Spinal cord (tissue), 10 donors: ENCODE data around the gene SLC16A11. TPM values are rescaled to one million over a fixed set of nuclear protein-coding genes. Genes with fewer than 3 reads are reported as not detected.

Experiments used
- DNase-seq, 6 donors: peaks; one replicate each; pipeline versions ENCODE4 v3.0.0 to v3.0.0-alpha.2; 2013 to 2015; ENCODE audit warnings: low spot score in 6 of 6, low read depth in 4 of 6
- H3K27ac ChIP-seq: one replicate; pipeline ENCODE4 v1.5.1; 2013; ENCODE audit warnings: low read depth, low read length, control low read depth
- H3K27me3 ChIP-seq: one replicate; pipeline ENCODE4 v1.6.1; 2013; ENCODE audit warnings: low read length; ENCODE audit not compliant: control insufficient read depth, insufficient read depth
- H3K36me3 ChIP-seq: one replicate; pipeline ENCODE4 v1.6.1; 2013; ENCODE audit warnings: low read length; ENCODE audit not compliant: control insufficient read depth, insufficient read depth
- H3K4me1 ChIP-seq: one replicate; pipeline ENCODE4 v1.6.1; 2013; ENCODE audit warnings: low read length; ENCODE audit not compliant: control insufficient read depth, insufficient read depth
- H3K4me3 ChIP-seq: one replicate; pipeline ENCODE4 v1.5.1; 2013; ENCODE audit warnings: low read depth, low read length, control low read depth
- H3K9me3 ChIP-seq: one replicate; pipeline ENCODE4 v1.6.1; 2013; ENCODE audit warnings: low read length; ENCODE audit not compliant: control insufficient read depth, insufficient read depth
- WGBS: methylation state at CpG from one replicate; pipeline ENCODE4 v1.1.5; 2013; ENCODE audit warnings: missing lambda C conversion rate; ENCODE audit not compliant: insufficient coverage; 5-methylcytosine and 5-hydroxymethylcytosine counted together
- polyA plus RNA-seq, 2 donors: library from polyadenylated mRNA; unstranded; fragments of 120-200 nt; gene quantifications; one replicate each; pipeline ENCODE4 v1.2.1, GENCODE V29; 2013; ENCODE audit not compliant: insufficient read length in 2 of 2
- total RNA-seq, 2 donors: library from RNA; depleted of rRNA in 1 of 2; stranded (reverse); fragments of 120-200 nt in 1 of 2; fragments of >200 nt in 1 of 2; gene quantifications; one replicate each; pipeline versions ENCODE4 v1.2.3 to v1.2.4, GENCODE V29; 2013 to 2014
- donor health status: healthy.

SLC16A11 gene
- total and polyA plus RNA-seq, 4 donors: 0.20 to 2.5 (median 0.74) TPM

DNA sequence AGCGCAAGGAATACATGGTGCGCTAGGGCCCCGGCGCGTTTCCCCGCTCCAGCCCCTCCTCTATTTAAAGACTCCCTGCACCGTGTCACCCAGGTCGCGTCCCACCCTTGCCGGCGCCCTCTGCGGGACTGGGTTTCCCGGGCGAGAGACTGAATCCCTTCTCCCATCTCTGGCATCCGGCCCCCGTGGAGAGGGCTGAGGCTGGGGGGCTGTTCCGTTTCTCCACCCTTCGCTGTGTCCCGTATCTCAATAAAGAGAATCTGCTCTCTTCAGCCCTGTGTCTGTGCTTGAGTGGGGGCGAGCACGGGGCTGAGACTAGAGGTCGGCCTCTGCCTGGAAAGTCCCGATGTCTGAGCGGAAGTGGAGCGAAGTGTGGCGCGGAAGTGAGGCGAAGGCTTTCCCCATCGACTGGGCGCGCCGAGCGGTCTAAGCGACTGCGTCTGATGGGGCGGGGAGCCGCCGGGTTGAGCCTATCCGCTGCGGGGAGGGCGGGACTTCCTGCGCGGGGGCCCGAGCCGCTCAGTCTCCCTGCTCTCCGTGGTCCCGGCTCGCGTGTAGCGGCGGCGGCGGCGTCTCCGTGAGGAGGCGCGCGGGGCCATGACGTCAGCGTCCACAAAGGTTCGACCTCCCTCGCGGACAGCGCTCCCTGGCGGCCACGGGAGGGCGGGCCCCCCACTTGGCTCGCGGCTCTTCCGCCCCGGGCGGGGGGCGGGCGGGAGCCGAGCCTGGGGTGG is 29.5 kb downstream of the SLC16A11 start:
- WGBS: under 1% methylated on average over 61 of the region's 75 CpGs
- peak overlapping the region; percentile 94 for H3K27ac ChIP-seq
- H3K4me1 ChIP-seq: peaks cover 66% of the 10 kb centered on the region

DNA sequence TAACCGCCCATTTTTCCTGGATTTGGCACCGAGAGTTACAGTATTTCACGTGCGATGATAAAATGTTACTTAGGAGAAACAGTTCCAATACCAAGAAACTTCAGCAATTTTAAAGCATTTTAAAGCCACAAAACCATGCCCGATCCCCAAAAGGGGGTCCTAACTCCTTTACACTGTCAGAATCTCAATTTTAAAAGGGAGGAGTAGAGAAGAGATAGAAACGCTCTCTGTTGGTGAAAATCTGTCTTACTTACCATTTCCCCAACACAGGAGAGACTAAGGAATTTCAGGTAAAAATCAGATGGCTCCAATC is 32.0 kb downstream of the SLC16A11 start:
- H3K4me3 ChIP-seq: peak overlapping the region; percentile 98
- no CpG with 5 or more reads among the region's 6 CpGs for WGBS
- H3K4me1 ChIP-seq: peaks cover 40% of the 10 kb centered on the region
- no peaks in the 10 kb centered on the region for H3K9me3 ChIP-seq
- peak overlapping the region; percentile 94 for H3K27ac ChIP-seq
- DNase-seq: no peak
- H3K36me3 ChIP-seq: peaks cover 18% of the 10 kb centered on the region
- H3K27me3 ChIP-seq: no peaks in the 10 kb centered on the region

More for the DNA sequence above, 29.5 kb downstream of the SLC16A11 start:
- no peaks in the 10 kb centered on the region for H3K27me3 ChIP-seq
- peak in 5 of 6 donors; percentile 88 to 99 (median 92) for DNase-seq
- peak overlapping the region; percentile 98 for H3K4me3 ChIP-seq
- peaks cover 31% of the 10 kb centered on the region for H3K36me3 ChIP-seq
- no peaks in the 10 kb centered on the region for H3K9me3 ChIP-seq

DNA sequence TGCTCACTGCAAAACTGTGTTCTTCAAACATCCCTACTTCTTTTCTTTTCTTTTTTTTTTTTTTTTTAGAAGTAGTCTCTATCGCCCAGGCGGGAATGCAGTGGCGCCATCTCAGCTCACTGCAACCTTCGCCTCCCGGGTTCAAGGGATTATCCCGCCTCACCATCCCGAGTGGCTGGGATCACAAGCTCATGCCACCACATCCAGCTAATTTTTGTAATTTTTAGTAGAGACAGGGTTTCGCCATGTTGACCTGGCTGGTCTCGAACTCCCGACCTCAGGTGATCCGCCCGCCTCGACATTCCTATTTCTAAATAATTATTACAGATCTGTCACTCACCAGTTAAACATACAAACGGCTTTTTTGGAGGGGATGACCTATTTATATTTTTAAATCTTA is 32.5 kb downstream of the SLC16A11 start:
- Histone ChIP-seq H3K4me1 (peaks cover 35% of the 10 kb centered on the region), H3K4me3 (peak overlapping the region; percentile 98), H3K36me3 (peaks cover 16% of the 10 kb centered on the region), H3K9me3 (no peaks in the 10 kb centered on the region), H3K27ac (no peak overlapping the region), H3K27me3 (no peaks in the 10 kb centered on the region)
- no peak for DNase-seq
- WGBS: 50% methylated on average over 2 of the region's 14 CpGs

DNA sequence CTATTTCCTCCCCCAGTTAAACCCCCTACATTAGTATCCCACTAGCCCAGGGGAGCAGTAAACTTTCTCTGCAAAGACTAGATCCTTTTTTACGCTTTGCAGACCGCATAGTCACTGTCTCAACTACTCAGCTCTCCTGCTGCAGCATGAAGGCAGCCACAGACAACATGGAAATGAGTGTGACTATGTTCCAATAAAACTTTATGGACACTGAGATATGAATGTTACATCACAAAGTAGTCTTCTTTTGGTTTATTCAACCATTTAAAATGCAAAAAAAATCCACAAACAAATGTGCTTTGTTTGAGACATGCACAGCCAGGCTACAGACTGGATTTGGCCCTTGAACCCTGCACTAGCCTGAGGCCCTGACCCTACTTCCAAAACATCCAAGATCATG is 33.4 kb downstream of the SLC16A11 start:
- H3K4me3 ChIP-seq: no peak overlapping the region

DNA sequence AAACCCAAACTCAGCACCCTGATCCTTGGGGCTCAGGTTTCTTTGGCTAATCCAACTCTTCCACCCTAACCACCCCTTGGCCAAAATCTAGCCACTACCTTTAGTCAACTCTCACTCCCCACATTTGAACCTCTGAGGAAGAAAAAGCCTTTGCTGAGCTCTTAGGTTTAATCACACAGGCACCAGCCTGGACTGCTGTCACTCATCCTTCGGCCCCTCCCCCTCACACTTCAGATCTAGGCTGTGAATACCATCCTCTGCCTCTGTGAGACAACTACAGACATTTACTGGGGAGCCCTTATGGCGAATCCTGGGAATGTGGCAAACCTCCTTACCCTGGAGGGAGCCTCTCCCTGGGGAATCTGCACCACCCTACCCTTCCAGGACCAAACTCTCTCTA is 36.7 kb downstream of the SLC16A11 start:
- DNase-seq: no peak
- H3K27me3 ChIP-seq: no peaks in the 10 kb centered on the region
- 78% methylated on average over 2 of the region's 2 CpGs for WGBS
- H3K9me3 ChIP-seq: no peaks in the 10 kb centered on the region
- H3K4me3 ChIP-seq: no peak overlapping the region
- H3K36me3 ChIP-seq: peaks cover 15% of the 10 kb centered on the region
- no peak overlapping the region for H3K27ac ChIP-seq
- H3K4me1 ChIP-seq: peaks cover 13% of the 10 kb centered on the region

More for the DNA sequence above, 33.4 kb downstream of the SLC16A11 start:
- Histone ChIP-seq H3K27ac (no peak overlapping the region), H3K9me3 (no peaks in the 10 kb centered on the region), H3K36me3 (peaks cover 17% of the 10 kb centered on the region), H3K4me1 (peaks cover 29% of the 10 kb centered on the region), H3K27me3 (no peaks in the 10 kb centered on the region)
- WGBS: no CpG with 5 or more reads among the region's 2 CpGs
- no peak for DNase-seq

DNA sequence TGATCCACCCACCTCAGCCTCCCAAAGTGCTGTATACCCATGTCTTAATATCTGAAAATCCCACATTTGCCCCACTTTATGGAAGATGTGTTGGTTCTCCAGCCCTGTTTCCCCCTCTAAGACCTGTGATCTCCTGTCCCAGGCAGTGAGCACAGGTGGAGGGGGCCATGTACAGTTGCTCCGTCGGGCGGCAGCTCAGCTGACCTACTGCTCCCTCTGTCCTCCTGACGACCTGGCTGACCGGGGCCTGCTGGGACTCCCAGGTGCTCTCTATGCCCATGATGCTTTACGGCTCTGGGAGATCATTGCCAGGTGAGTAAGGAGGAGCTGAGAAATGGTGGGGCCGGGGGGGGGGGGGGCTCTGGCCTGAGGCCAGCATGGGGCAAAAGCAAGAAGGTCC is 38.2 kb downstream of the SLC16A11 start:
- WGBS: 100% methylated on average over 1 of the region's 7 CpGs
- DNase-seq: no peak
- Histone ChIP-seq H3K36me3 (peaks cover 24% of the 10 kb centered on the region), H3K9me3 (no peaks in the 10 kb centered on the region), H3K27ac (no peak overlapping the region), H3K4me3 (no peak overlapping the region), H3K27me3 (no peaks in the 10 kb centered on the region), H3K4me1 (peaks cover 8% of the 10 kb centered on the region)

DNA sequence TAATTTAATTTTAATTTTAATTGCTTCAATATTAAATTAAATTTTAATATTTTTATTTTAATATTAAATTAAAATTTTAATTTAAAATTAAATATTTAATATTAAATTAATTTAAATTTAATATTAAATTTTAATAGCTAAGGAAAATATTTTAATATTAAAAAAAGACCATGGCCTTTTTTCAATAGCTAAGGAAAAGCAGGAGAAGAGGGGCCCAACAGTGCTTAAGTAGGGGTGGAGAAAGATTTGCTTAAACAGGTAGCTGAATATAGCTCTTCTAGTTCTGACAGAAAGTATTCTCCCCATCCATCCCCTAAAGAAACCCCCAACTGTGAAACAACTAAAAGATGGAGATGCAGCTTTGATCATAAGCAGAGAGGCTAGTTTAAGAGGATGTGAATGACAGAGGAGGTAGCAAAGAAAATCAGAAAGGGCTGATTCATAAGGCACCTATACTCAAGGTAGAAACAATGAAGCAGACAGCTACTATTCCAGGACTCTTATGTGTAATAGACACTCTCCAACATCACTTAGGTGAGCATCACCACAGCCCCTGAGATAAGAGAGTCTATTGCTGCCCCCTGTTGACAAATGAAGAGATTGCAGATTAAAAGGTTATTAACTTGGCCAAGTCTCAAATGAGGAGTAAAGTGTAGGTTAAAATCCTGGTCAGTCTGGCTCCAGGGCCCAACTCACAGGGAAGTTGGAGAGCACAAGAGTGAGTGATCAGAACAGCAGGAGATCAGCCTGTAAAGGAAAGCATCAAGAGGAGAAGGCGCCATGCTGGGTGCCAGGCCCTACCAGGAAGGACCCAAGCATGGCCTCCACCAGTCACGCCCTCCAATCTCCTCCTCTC is 39.3 kb downstream of the SLC16A11 start:
- no peaks in the 10 kb centered on the region for H3K27me3 ChIP-seq
- H3K4me3 ChIP-seq: no peak overlapping the region
- peak; percentile 64 to 95 (median 71) for DNase-seq
- H3K4me1 ChIP-seq: peaks cover 7% of the 10 kb centered on the region
- peaks cover 27% of the 10 kb centered on the region for H3K36me3 ChIP-seq
- no peaks in the 10 kb centered on the region for H3K9me3 ChIP-seq
- no CpG with 5 or more reads among the region's 2 CpGs for WGBS
- no peak overlapping the region for H3K27ac ChIP-seq

DNA sequence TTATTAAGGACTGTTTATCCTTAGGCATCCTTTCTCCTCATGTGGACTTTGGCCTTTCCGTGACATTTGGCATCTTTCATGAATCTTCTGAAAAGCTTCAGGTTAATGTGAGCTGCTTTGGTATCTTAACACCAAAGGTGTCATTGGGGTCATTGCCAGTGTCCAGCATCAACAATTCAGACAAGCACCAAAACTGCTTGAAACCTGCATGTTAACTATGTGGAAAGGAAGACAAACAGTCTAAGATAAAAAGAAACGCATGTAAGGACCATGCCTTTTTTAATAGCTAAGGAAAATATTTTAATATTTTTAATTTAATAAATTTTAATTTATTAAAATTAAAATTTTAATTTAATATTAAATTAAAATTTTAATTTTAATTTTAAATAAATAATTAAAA is 40.1 kb downstream of the SLC16A11 start:
- H3K4me3 ChIP-seq: no peak overlapping the region
- DNase-seq: no peak
- no peaks in the 10 kb centered on the region for H3K9me3 ChIP-seq
- peaks cover 34% of the 10 kb centered on the region for H3K36me3 ChIP-seq
- H3K27me3 ChIP-seq: no peaks in the 10 kb centered on the region
- H3K27ac ChIP-seq: no peak overlapping the region
- no CpG with 5 or more reads among the region's 2 CpGs for WGBS
- peaks cover 7% of the 10 kb centered on the region for H3K4me1 ChIP-seq

DNA sequence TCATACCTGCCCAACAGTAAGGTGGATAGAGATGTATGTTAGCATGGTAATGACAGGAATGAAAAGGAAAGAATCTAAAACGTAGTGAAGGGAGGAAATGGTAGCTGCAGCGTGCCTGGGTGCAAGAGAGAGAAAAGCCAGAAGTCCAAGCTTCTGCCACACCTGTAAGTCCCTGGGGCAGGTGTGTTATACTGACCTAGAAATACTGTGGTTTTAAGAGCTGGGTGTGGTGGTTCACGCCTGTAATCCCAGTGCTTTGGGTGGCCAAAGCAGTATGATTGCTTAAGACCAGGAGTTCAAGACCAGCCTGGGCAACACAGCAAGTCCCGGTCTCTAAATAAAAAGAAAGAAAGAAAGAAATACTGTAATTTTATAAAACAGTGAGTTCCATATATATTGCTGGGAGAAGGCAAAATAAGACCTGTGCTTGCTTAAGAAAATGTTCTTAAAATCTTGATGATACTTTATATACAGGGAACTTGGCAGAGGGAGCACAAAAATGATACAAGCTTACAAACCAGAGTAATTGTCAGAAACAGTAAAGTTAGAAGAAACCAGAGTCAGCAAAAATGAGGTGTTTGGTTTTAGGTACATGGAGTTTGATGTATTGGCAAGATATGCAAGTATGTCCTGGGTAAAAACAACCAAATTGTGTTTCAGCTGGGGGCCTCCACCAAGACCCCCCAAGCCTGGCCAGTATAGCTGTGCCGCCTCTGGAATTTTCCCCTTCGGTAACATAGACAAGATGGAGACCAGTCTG is 41.4 kb downstream of the SLC16A11 start:
- H3K4me3 ChIP-seq: no peak overlapping the region
- H3K27me3 ChIP-seq: no peaks in the 10 kb centered on the region
- peaks cover 34% of the 10 kb centered on the region for H3K36me3 ChIP-seq
- H3K4me1 ChIP-seq: peaks cover 7% of the 10 kb centered on the region
- 81% methylated on average over 5 of the region's 6 CpGs for WGBS
- no peak overlapping the region for H3K27ac ChIP-seq
- no peaks in the 10 kb centered on the region for H3K9me3 ChIP-seq
- no peak for DNase-seq
